Neural cell (in vitro differentiated cells): ENCODE data around the gene APBB2.

Experiments used
- EP300 ChIP-seq: fragments of 450-650 bp; conservative IDR thresholded peaks from 2 replicates; pipeline ENCODE4 v1.6.1; 2014; ENCODE audit warnings: antibody characterized with exemption, mild to moderate bottlenecking, moderate library complexity; ENCODE audit not compliant: poor library complexity, severe bottlenecking
- EZH2 ChIP-seq: fragments of 200-600, 300-800 bp; shearing (Covaris generic), sonication (generic); IDR thresholded peaks from 2 replicates; pipeline ENCODE4 v1.6.1; 2014; ENCODE audit warnings: antibody characterized with exemption, low read length, borderline replicate concordance, mild to moderate bottlenecking; ENCODE audit not compliant: insufficient read depth, poor library complexity, severe bottlenecking
- POLR2AphosphoS5 ChIP-seq: IDR thresholded peaks from 2 replicates; pipeline ENCODE4 v1.6.1; 2012
- RAD21 ChIP-seq: fragments of 450-650 bp; conservative IDR thresholded peaks from 2 replicates; pipeline ENCODE4 v1.6.1; 2014; ENCODE audit warnings: antibody characterized with exemption, mild to moderate bottlenecking, moderate library complexity
- TAF1 ChIP-seq: IDR thresholded peaks from 2 replicates; pipeline ENCODE4 v1.6.1; 2012; ENCODE audit warnings: low read depth
- TF ChIP-seq, protein P1 (sequence below): fragments of 450-650 bp; IDR thresholded peaks from 2 replicates; pipeline ENCODE4 v1.5.1; 2014; ENCODE audit warnings: antibody characterized with exemption, mild to moderate bottlenecking, moderate library complexity; ENCODE audit not compliant: poor library complexity, severe bottlenecking

DNA sequence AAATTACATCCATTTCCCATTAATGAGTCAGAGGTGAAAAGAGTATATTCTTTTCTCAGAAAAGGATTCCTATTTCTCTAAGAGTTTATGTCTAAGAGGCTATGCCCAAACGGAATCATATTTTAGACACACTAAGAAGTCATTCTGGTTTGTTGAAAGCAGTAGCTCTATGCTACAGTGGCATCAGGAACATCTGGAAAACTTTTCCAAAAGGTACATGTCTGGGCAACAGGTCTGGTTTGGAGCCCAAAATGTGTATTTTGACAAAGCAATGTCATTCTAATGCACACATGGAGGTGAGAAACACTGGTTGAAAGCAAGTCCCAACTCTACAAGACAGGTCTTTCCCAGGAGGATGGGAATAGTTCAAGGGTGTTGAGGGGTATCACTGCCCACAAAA lies 56.1 kb downstream of the APBB2 start:
- TF ChIP-seq, protein P1, sequence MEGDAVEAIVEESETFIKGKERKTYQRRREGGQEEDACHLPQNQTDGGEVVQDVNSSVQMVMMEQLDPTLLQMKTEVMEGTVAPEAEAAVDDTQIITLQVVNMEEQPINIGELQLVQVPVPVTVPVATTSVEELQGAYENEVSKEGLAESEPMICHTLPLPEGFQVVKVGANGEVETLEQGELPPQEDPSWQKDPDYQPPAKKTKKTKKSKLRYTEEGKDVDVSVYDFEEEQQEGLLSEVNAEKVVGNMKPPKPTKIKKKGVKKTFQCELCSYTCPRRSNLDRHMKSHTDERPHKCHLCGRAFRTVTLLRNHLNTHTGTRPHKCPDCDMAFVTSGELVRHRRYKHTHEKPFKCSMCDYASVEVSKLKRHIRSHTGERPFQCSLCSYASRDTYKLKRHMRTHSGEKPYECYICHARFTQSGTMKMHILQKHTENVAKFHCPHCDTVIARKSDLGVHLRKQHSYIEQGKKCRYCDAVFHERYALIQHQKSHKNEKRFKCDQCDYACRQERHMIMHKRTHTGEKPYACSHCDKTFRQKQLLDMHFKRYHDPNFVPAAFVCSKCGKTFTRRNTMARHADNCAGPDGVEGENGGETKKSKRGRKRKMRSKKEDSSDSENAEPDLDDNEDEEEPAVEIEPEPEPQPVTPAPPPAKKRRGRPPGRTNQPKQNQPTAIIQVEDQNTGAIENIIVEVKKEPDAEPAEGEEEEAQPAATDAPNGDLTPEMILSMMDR = no peak
- TF ChIP-seq EP300 (no peak), TAF1 (no peak), EZH2 (no peak), RAD21 (no peak), POLR2AphosphoS5 (no peak)
